HepG2 (cell line): ENCODE data around the gene FBXO2. TPM values are rescaled to one million over a fixed set of nuclear protein-coding genes. Genes with fewer than 3 reads are reported as not detected.
"Not testable (repeated sequence)": the region's sequence is repeated elsewhere in the genome, so short reads cannot be mapped to it uniquely, and the experiment has no call there.

ENCODE experiments used
- ATAC-seq: fragments of 200-7000 bp; cut with Tn5 transposase; 3 replicates; pipeline ENCODE4 v1.9.1; 2020; ENCODE audit warnings: mild to moderate bottlenecking, moderate library complexity
- BruUV-seq: library from RNA; stranded (reverse); fragments of 400-500 nt; replicated peaks from 2 replicates; lab custom pipeline; 2021; lab: Mats Ljungman, UMichigan
- CTCF ChIA-PET: fragments of 300-600 bp; formaldehyde crosslinking; extraction: SDS; loops from one replicate; lab custom pipeline; 2021; ENCODE audit warnings: low total read pairs, inconsistent platforms, low intra/inter-chr PET ratio; lab: Yijun Ruan, JAX
- POLR2A ChIA-PET: fragments of 350-600 bp; sonication (Branson Sonifier 250); formaldehyde crosslinking; loops from one replicate; lab custom pipeline; 2020; ENCODE audit warnings: antibody characterized with exemption, inconsistent platforms; lab: Yijun Ruan, JAX
- DNase-seq: peaks from one replicate; pipeline ENCODE4 v3.0.0-alpha.2; 2015; ENCODE audit warnings: low spot score
- FAIRE-seq: peaks from 3 replicates; lab custom pipeline; 2011; peaks lifted over from hg19 to GRCh38; lab: Jason Lieb, UNC
- H2AFZ ChIP-seq: one replicate; pipeline ENCODE4 v1.6.1; 2011; ENCODE audit warnings: low read length, inconsistent platforms
- H3K27ac ChIP-seq: fragments of 300-600 bp; 3 replicates; pipeline ENCODE4 v1.8.0; 2011; ENCODE audit warnings: mixed run types, mild to moderate bottlenecking, mixed read lengths, low read length, inconsistent platforms; ENCODE audit not compliant: insufficient read depth; ENCODE audit errors: extremely low read length
- H3K27me3 ChIP-seq, 2 experiments: fragments of 200-600 bp in 1 of 2; 2 replicates in 1 of 2; 3 replicates in 1 of 2; pipeline versions ENCODE4 v1.6.0 to v1.8.0; 2011; ENCODE audit warnings: low read length in 2 of 2, mild to moderate bottlenecking in 2 of 2, moderate library complexity in 2 of 2, inconsistent platforms in 1 of 2; ENCODE audit not compliant: insufficient read depth in 2 of 2, control insufficient read depth in 1 of 2
- H3K36me3 ChIP-seq, 2 experiments: fragments of 200-600 bp in 1 of 2; replicated peaks in 1 of 2; 2 replicates in 1 of 2; 3 replicates in 1 of 2; pipeline versions ENCODE4 v1.5.1 to v1.8.0; 2011; ENCODE audit warnings: low read length in 2 of 2, inconsistent platforms in 1 of 2; ENCODE audit not compliant: insufficient read depth in 2 of 2, control insufficient read depth in 1 of 2
- H3K4me1 ChIP-seq: 2 replicates; pipeline ENCODE4 v1.5.1; 2012; ENCODE audit warnings: low read length, inconsistent platforms; ENCODE audit not compliant: insufficient read depth
- H3K4me2 ChIP-seq: 2 replicates; pipeline ENCODE4 v1.6.0; 2011; ENCODE audit warnings: low read depth, low read length, inconsistent platforms
- H3K4me3 ChIP-seq, 3 experiments: fragments of 200-600 bp in 1 of 3; sonication (generic), shearing (Covaris generic) in 1 of 3; replicated peaks in 1 of 3; 2 replicates each; pipeline ENCODE4 v1.5.1; 2011 to 2016; ENCODE audit warnings: low read length in 3 of 3, inconsistent platforms in 2 of 3, low read depth in 2 of 3, mild to moderate bottlenecking in 2 of 3, control low read depth in 1 of 3, mixed read lengths in 1 of 3; ENCODE audit not compliant: insufficient read depth in 1 of 3
- H3K79me2 ChIP-seq: one replicate; pipeline ENCODE4 v1.6.1; 2011; ENCODE audit warnings: low read length, inconsistent platforms; ENCODE audit not compliant: insufficient read depth
- H3K9ac ChIP-seq: 2 replicates; pipeline ENCODE4 v1.6.0; 2011; ENCODE audit warnings: mild to moderate bottlenecking, low read depth, low read length, inconsistent platforms; ENCODE audit not compliant: insufficient read depth
- H3K9me3 ChIP-seq: 2 replicates; pipeline ENCODE4 v1.5.1; 2012; ENCODE audit warnings: mild to moderate bottlenecking, low read length
- H4K20me1 ChIP-seq: 2 replicates; pipeline ENCODE4 v1.6.0; 2011; ENCODE audit warnings: inconsistent platforms, mild to moderate bottlenecking, low read length, moderate library complexity; ENCODE audit not compliant: insufficient read depth
- KDM1A ChIP-seq: IDR thresholded peaks from 2 replicates; pipeline ENCODE4 v1.6.1; 2016; ENCODE audit warnings: missing compliant biosample characterization
- POLR2A ChIP-seq, 2 experiments: IDR thresholded peaks; 2 replicates each; pipeline ENCODE4 v1.6.1; 2011; ENCODE audit warnings: low read depth in 2 of 2, low read length in 2 of 2, mild to moderate bottlenecking in 1 of 2, moderate library complexity in 1 of 2; ENCODE audit not compliant: insufficient read depth in 1 of 2
- RAD21 ChIP-seq: fragments of 450-650 bp; formaldehyde crosslinking; IDR thresholded peaks from 2 replicates; pipeline ENCODE4 v1.5.0; 2020; ENCODE audit warnings: mild to moderate bottlenecking
- SMC3 ChIP-seq: IDR thresholded peaks from 2 replicates; pipeline ENCODE4 v1.6.1; 2011; ENCODE audit warnings: low read length, improper control_type of control experiment
- STAG1 ChIP-seq: sonication (generic); formaldehyde crosslinking; IDR thresholded peaks from 2 replicates; pipeline ENCODE4 v1.4.0; 2020; ENCODE audit warnings: missing genetic modification reagents
- TSC22D2 ChIP-seq: sonication (generic); formaldehyde crosslinking; IDR thresholded peaks from 2 replicates; pipeline ENCODE4 v1.5.1; 2020; ENCODE audit warnings: missing genetic modification reagents, mild to moderate bottlenecking, borderline replicate concordance
- ZFY ChIP-seq: sonication (generic); formaldehyde crosslinking; IDR thresholded peaks from 2 replicates; pipeline ENCODE4 v1.4.0; 2020; ENCODE audit warnings: missing genetic modification reagents
- ZNF574 ChIP-seq: sonication (generic); formaldehyde crosslinking; IDR thresholded peaks from 2 replicates; pipeline ENCODE4 v1.4.0; 2020; ENCODE audit warnings: missing genetic modification reagents
- ZNF629 ChIP-seq: sonication (generic); formaldehyde crosslinking; conservative IDR thresholded peaks from 2 replicates; pipeline ENCODE4 v1.5.0; 2020; ENCODE audit warnings: missing genetic modification reagents
- ZNF746 ChIP-seq: sonication (generic); formaldehyde crosslinking; IDR thresholded peaks from 2 replicates; pipeline ENCODE4 v1.8.0; 2022; ENCODE audit warnings: mild to moderate bottlenecking, missing genetic modification reagents
- WGBS: methylation state at CpG from one replicate; pipeline ENCODE4 v1.1.6; 2017; ENCODE audit warnings: low lambda C conversion rate; 5-methylcytosine and 5-hydroxymethylcytosine counted together
- in situ Hi-C: cut with HindIII; loops from 2 replicates; pipeline ENCODE4 v1.10.0; 2017; ENCODE audit warnings: low pct_unique_long_range_greater_than_20kb; ENCODE audit not compliant: extremely low pct_ligation_motif_present
- intact Hi-C: fragments of 100-400 bp; cut with micrococcal nuclease; formaldehyde crosslinking; loops from one replicate; pipeline ENCODE4 v1.10.0; 2022; ENCODE audit not compliant: unreplicated experiment
- polyA plus RNA-seq, 8 experiments: library from polyadenylated mRNA; depleted of rRNA in 3 of 8; stranded (reverse) in 7 of 8; unstranded in 1 of 8; fragments of >200 nt; fragmentation: Illumina TruSeq in 4 of 8; extraction: Trizol in 4 of 8; gene quantifications; 2 replicates each; pipeline versions ENCODE4 v1.2.1 to v1.2.3, GENCODE V29; 2011 to 2016; ENCODE audit warnings: low read depth in 4 of 8, missing spikeins in 1 of 8, mixed read lengths in 1 of 8; ENCODE audit not compliant: insufficient read depth in 1 of 8
- total RNA-seq, 5 experiments: library from RNA; depleted of rRNA; stranded (reverse); fragments of >200 nt; fragmentation: Illumina TruSeq; extraction: Trizol; gene quantifications; 2 replicates each; pipeline ENCODE4 v1.2.3, GENCODE V29; 2016; ENCODE audit warnings: low read depth in 1 of 5
- TF ChIP-seq, protein P1 (sequence below): sonication (generic); formaldehyde crosslinking; IDR thresholded peaks from 2 replicates; pipeline ENCODE4 v1.4.0; 2020; ENCODE audit warnings: missing genetic modification reagents
- TF ChIP-seq, protein P2 (sequence below): sonication (generic); formaldehyde crosslinking; IDR thresholded peaks from 2 replicates; pipeline ENCODE4 v1.5.0; 2020; ENCODE audit warnings: mild to moderate bottlenecking, missing genetic modification reagents, moderate library complexity
- TF ChIP-seq, protein P3 (sequence below): sonication (generic); formaldehyde crosslinking; IDR thresholded peaks from 2 replicates; pipeline ENCODE4 v1.4.0; 2020; ENCODE audit warnings: low read depth, missing genetic modification reagents

FBXO2 gene
- total and polyA plus RNA-seq, 2 of the 13 experiments (the other 11 are each of a cell fraction or from before 2014, with no cell fraction given): 79.3 to 112 TPM

DNA sequence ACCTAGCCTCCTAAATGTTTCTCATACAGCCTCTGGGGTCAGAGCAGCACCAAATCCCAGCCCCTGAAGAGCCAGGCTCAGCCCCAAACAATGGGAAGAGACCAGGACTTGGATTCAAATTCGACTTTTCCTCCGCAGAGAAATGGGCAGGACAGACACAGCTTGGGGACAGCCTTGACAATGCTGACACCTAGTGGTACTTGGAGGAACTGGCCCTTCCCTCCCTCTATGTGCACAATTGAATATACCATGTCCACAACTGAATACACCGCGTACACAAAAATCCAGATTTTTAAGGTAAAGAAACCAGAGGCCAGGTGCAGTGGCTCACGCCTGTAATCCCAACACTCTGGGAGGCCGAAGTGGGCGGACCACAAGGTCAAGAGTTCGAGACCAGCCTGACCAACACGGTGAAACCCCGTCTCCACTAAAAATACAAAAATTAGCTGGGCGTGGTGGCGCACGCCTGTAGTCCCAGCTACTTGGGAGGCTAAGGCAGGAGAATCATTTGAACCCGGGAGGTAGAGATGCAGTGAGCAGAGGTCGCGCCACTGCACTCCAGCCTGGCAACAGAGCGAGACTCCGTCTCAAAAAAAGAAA lies 11.7 kb downstream of the FBXO2 start:
- BruUV-seq, H3K79me2 ChIP-seq, H3K4me3 ChIP-seq, H2AFZ ChIP-seq, H3K27ac ChIP-seq, H3K4me2 ChIP-seq, H3K4me1 ChIP-seq, H3K9ac ChIP-seq, H3K36me3 ChIP-seq, H3K27me3 ChIP-seq, H3K9me3 ChIP-seq: not testable (repeated sequence)
- peak; percentile 44 for DNase-seq
- in situ Hi-C loops: loop anchor here (5.0 to 25.0 kb wide), 3 partner anchors 300 to 605 kb away; partner anchors contain the start of gene MASP2
- ChIA-PET CTCF (interaction anchor here (1.1 to 2.0 kb wide), 5 partner anchors 77 to 605 kb away, joined by 3 to 19 read pairs (median 6); partner anchors contain the start of gene DISP3), POLR2A (interaction anchor here (0.7 kb wide), 1 partner anchor 11 kb away, joined by 4 read pairs; no protein-coding TSS in a partner anchor)
- peaks cover 16% of the 10 kb centered on the region; the same call in 1 of the 2 replicates for H4K20me1 ChIP-seq
- peak; percentile 71 for ATAC-seq
- 64% methylated on average over 18 of the region's 18 CpGs for WGBS
- FAIRE-seq: peak; percentile 92
- intact Hi-C loops: loop anchor here (1.0 kb wide), 1 partner anchor 305 kb away; no protein-coding TSS in a partner anchor
- TF ChIP-seq ZFY (CRISPR knock-in tag): peak; percentile 22; the same call in 1 of the 2 replicates
- 0 out of 2 replicates have a peak, but pooled peaks have one; percentile 23 for TF ChIP-seq KDM1A (CRISPR knock-in tag)
- peak; percentile 79 for TF ChIP-seq SMC3
- TF ChIP-seq STAG1 (CRISPR knock-in tag): peak; percentile 94
- TF ChIP-seq ZNF574 (CRISPR knock-in tag): 0 out of 2 replicates have a peak, but pooled peaks have one; percentile 27
- 0 out of 2 replicates have a peak, but pooled peaks have one; percentile 46 for TF ChIP-seq TSC22D2 (CRISPR knock-in tag)
- TF ChIP-seq RAD21: peak; percentile 89
- 0 out of 4 replicates have a peak, but pooled peaks of 1 of the 2 experiments have one; percentile 2 for TF ChIP-seq POLR2A (IDR thresholded peaks at IDR 0.05; ENCODE audit: insufficient read depth in 1 of 2, low read depth in 2 of 2, low read length in 2 of 2)
- TF ChIP-seq, protein P1, sequence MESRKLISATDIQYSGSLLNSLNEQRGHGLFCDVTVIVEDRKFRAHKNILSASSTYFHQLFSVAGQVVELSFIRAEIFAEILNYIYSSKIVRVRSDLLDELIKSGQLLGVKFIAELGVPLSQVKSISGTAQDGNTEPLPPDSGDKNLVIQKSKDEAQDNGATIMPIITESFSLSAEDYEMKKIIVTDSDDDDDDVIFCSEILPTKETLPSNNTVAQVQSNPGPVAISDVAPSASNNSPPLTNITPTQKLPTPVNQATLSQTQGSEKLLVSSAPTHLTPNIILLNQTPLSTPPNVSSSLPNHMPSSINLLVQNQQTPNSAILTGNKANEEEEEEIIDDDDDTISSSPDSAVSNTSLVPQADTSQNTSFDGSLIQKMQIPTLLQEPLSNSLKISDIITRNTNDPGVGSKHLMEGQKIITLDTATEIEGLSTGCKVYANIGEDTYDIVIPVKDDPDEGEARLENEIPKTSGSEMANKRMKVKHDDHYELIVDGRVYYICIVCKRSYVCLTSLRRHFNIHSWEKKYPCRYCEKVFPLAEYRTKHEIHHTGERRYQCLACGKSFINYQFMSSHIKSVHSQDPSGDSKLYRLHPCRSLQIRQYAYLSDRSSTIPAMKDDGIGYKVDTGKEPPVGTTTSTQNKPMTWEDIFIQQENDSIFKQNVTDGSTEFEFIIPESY (CRISPR knock-in tag): peak; percentile 44; the same call in 1 of the 2 replicates
- TF ChIP-seq, protein P2, sequence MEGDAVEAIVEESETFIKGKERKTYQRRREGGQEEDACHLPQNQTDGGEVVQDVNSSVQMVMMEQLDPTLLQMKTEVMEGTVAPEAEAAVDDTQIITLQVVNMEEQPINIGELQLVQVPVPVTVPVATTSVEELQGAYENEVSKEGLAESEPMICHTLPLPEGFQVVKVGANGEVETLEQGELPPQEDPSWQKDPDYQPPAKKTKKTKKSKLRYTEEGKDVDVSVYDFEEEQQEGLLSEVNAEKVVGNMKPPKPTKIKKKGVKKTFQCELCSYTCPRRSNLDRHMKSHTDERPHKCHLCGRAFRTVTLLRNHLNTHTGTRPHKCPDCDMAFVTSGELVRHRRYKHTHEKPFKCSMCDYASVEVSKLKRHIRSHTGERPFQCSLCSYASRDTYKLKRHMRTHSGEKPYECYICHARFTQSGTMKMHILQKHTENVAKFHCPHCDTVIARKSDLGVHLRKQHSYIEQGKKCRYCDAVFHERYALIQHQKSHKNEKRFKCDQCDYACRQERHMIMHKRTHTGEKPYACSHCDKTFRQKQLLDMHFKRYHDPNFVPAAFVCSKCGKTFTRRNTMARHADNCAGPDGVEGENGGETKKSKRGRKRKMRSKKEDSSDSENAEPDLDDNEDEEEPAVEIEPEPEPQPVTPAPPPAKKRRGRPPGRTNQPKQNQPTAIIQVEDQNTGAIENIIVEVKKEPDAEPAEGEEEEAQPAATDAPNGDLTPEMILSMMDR (CRISPR knock-in tag): peak; percentile 92
- TF ChIP-seq, protein P3, sequence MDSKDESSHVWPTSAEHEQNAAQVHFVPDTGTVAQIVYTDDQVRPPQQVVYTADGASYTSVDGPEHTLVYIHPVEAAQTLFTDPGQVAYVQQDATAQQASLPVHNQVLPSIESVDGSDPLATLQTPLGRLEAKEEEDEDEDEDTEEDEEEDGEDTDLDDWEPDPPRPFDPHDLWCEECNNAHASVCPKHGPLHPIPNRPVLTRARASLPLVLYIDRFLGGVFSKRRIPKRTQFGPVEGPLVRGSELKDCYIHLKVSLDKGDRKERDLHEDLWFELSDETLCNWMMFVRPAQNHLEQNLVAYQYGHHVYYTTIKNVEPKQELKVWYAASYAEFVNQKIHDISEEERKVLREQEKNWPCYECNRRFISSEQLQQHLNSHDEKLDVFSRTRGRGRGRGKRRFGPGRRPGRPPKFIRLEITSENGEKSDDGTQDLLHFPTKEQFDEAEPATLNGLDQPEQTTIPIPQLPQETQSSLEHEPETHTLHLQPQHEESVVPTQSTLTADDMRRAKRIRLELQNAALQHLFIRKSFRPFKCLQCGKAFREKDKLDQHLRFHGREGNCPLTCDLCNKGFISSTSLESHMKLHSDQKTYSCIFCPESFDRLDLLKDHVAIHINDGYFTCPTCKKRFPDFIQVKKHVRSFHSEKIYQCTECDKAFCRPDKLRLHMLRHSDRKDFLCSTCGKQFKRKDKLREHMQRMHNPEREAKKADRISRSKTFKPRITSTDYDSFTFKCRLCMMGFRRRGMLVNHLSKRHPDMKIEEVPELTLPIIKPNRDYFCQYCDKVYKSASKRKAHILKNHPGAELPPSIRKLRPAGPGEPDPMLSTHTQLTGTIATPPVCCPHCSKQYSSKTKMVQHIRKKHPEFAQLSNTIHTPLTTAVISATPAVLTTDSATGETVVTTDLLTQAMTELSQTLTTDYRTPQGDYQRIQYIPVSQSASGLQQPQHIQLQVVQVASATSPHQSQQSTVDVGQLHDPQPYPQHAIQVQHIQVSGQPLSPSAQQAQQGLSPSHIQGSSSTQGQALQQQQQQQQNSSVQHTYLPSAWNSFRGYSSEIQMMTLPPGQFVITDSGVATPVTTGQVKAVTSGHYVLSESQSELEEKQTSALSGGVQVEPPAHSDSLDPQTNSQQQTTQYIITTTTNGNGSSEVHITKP: peak; percentile 78
- TF ChIP-seq ZNF746: 0 out of 2 replicates have a peak, but pooled peaks have one; percentile 28
- peak; percentile 63 for TF ChIP-seq ZNF629 (CRISPR knock-in tag)
